ENCODE results near the gene NOTCH1.

Gene NOTCH1

GRCh38 chr9:136563646-136564325 is 17.9 kb upstream of the NOTCH1 start:
- H3K4me1 ChIP-seq (ENCODE audit: control insufficient read depth in 1 of 2, insufficient read depth in 2 of 2, low read length in 2 of 2): peaks cover 15 to 17% of the 10 kb centered on the region in 2 experiments
- H3K9ac ChIP-seq (ENCODE audit: low read length): no peak overlapping the region
- peaks cover 9% of the 10 kb centered on the region for H3K9me3 ChIP-seq (ENCODE audit: insufficient read depth, low read depth, low read length)
- H3K4ac ChIP-seq (ENCODE audit: low read depth, low read length): no peak overlapping the region
- H4K8ac ChIP-seq (ENCODE audit: low read depth, low read length): no peak overlapping the region
- H2AFZ ChIP-seq (ENCODE audit: insufficient read depth, low read length, poor library complexity): no peak overlapping the region
- no peak overlapping the region for H3K14ac ChIP-seq (ENCODE audit: low read length)
- no peak overlapping the region for H2AK5ac ChIP-seq (ENCODE audit: low read length)
- no peak overlapping the region for H3K18ac ChIP-seq (ENCODE audit: low read length)
- H3K79me2 ChIP-seq (ENCODE audit: control insufficient read depth, insufficient read depth, low read length, poor library complexity): no peaks in the 10 kb centered on the region
- H3K4me2 ChIP-seq (ENCODE audit: low read length): no peak overlapping the region
- no peaks in the 10 kb centered on the region for H3K27me3 ChIP-seq (ENCODE audit: insufficient read depth, low read length)
- no peak overlapping the region for H4K91ac ChIP-seq (ENCODE audit: low read depth, low read length)
- H3K79me1 ChIP-seq (ENCODE audit: low read length): peaks cover 9% of the 10 kb centered on the region
- H2BK120ac ChIP-seq (ENCODE audit: insufficient read depth, low read length, poor library complexity): no peak overlapping the region
- no peak overlapping the region for H2BK5ac ChIP-seq (ENCODE audit: low read depth, low read length, poor library complexity)
- WGBS (ENCODE audit: extremely low coverage, insufficient coverage, insufficient read length): no CpG with 5 or more reads among the region's 19 CpGs
- H4K12ac ChIP-seq (ENCODE audit: low read depth, low read length): no peak overlapping the region
- DNase-seq: no peak
- no peak overlapping the region for H3K4me3 ChIP-seq (ENCODE audit: low read depth, low read length)
- no peak overlapping the region for H2BK12ac ChIP-seq (ENCODE audit: low read length)
- H3K27ac ChIP-seq (ENCODE audit: low read depth, low read length): no peak overlapping the region
- no peaks in the 10 kb centered on the region for H3K36me3 ChIP-seq (ENCODE audit: control insufficient read depth in 1 of 2, insufficient read depth in 2 of 2, low read length in 2 of 2)
- no peak overlapping the region for H3K23ac ChIP-seq (ENCODE audit: low read length)

- Histone ChIP-seq H2AFZ (ENCODE audit: insufficient read depth, low read length, poor library complexity) (no peak overlapping the region), H3K4me2 (ENCODE audit: low read length) (no peak overlapping the region), H3K79me1 (ENCODE audit: low read length) (peaks cover 5% of the 10 kb centered on the region), H2BK12ac (ENCODE audit: low read length) (no peak overlapping the region), H3K27ac (ENCODE audit: low read depth, low read length) (no peak overlapping the region), H4K12ac (ENCODE audit: low read depth, low read length) (no peak overlapping the region), H3K4ac (ENCODE audit: low read depth, low read length) (no peak overlapping the region), H3K4me1 (ENCODE audit: control insufficient read depth in 1 of 2, insufficient read depth in 2 of 2, low read length in 2 of 2) (peaks cover 7 to 12% of the 10 kb centered on the region in 2 experiments), H4K8ac (ENCODE audit: low read depth, low read length) (no peak overlapping the region), H3K18ac (ENCODE audit: low read length) (no peak overlapping the region), H2AK5ac (ENCODE audit: low read length) (no peak overlapping the region), H3K27me3 (ENCODE audit: insufficient read depth, low read length) (no peaks in the 10 kb centered on the region), H3K23ac (ENCODE audit: low read length) (no peak overlapping the region), H2BK120ac (ENCODE audit: insufficient read depth, low read length, poor library complexity) (no peak overlapping the region), H4K91ac (ENCODE audit: low read depth, low read length) (no peak overlapping the region), H3K79me2 (ENCODE audit: control insufficient read depth, insufficient read depth, low read length, poor library complexity) (no peaks in the 10 kb centered on the region), H3K14ac (ENCODE audit: low read length) (no peak overlapping the region), H3K9ac (ENCODE audit: low read length) (no peak overlapping the region), H3K9me3 (ENCODE audit: insufficient read depth, low read depth, low read length) (peaks cover 10% of the 10 kb centered on the region), H2BK5ac (ENCODE audit: low read depth, low read length, poor library complexity) (no peak overlapping the region), H3K4me3 (ENCODE audit: low read depth, low read length) (no peak overlapping the region), H3K36me3 (ENCODE audit: control insufficient read depth in 1 of 2, insufficient read depth in 2 of 2, low read length in 2 of 2) (no peaks in the 10 kb centered on the region)
- WGBS (ENCODE audit: extremely low coverage, insufficient coverage, insufficient read length): no CpG with 5 or more reads among the region's 24 CpGs
- no peak for DNase-seq
These were observed 17.1 kb upstream of the NOTCH1 start for GRCh38 chr9:136562746-136563495.

- H3K4me3 ChIP-seq (ENCODE audit: low read depth, low read length): no peak overlapping the region
- no peak overlapping the region for H3K9ac ChIP-seq (ENCODE audit: low read length)
- no peaks in the 10 kb centered on the region for H3K36me3 ChIP-seq (ENCODE audit: control insufficient read depth in 1 of 2, insufficient read depth in 2 of 2, low read length in 2 of 2)
- peaks cover 10% of the 10 kb centered on the region for H3K9me3 ChIP-seq (ENCODE audit: insufficient read depth, low read depth, low read length)
- H3K14ac ChIP-seq (ENCODE audit: low read length): no peak overlapping the region
- H3K4ac ChIP-seq (ENCODE audit: low read depth, low read length): no peak overlapping the region
- no peak overlapping the region for H2AK5ac ChIP-seq (ENCODE audit: low read length)
- no peaks in the 10 kb centered on the region for H3K27me3 ChIP-seq (ENCODE audit: insufficient read depth, low read length)
- H4K12ac ChIP-seq (ENCODE audit: low read depth, low read length): no peak overlapping the region
- no peak overlapping the region for H3K27ac ChIP-seq (ENCODE audit: low read depth, low read length)
- no peak overlapping the region for H2BK5ac ChIP-seq (ENCODE audit: low read depth, low read length, poor library complexity)
- H2BK12ac ChIP-seq (ENCODE audit: low read length): no peak overlapping the region
- DNase-seq: no peak
- H3K18ac ChIP-seq (ENCODE audit: low read length): no peak overlapping the region
- peaks cover 1 to 7% of the 10 kb centered on the region in 2 experiments for H3K4me1 ChIP-seq (ENCODE audit: control insufficient read depth in 1 of 2, insufficient read depth in 2 of 2, low read length in 2 of 2)
- H2BK120ac ChIP-seq (ENCODE audit: insufficient read depth, low read length, poor library complexity): no peak overlapping the region
- no peaks in the 10 kb centered on the region for H3K79me1 ChIP-seq (ENCODE audit: low read length)
- H3K79me2 ChIP-seq (ENCODE audit: control insufficient read depth, insufficient read depth, low read length, poor library complexity): no peaks in the 10 kb centered on the region
- no peak overlapping the region for H4K8ac ChIP-seq (ENCODE audit: low read depth, low read length)
- H3K4me2 ChIP-seq (ENCODE audit: low read length): no peak overlapping the region
- no peak overlapping the region for H3K23ac ChIP-seq (ENCODE audit: low read length)
- no peak overlapping the region for H4K91ac ChIP-seq (ENCODE audit: low read depth, low read length)
- no CpG with 5 or more reads among the region's 23 CpGs for WGBS (ENCODE audit: extremely low coverage, insufficient coverage, insufficient read length)
- no peak overlapping the region for H2AFZ ChIP-seq (ENCODE audit: insufficient read depth, low read length, poor library complexity)
These were observed 15.9 kb upstream of the NOTCH1 start for GRCh38 chr9:136561779-136562178.

- Histone ChIP-seq H3K27me3 (ENCODE audit: insufficient read depth, low read length) (no peaks in the 10 kb centered on the region), H4K12ac (ENCODE audit: low read depth, low read length) (no peak overlapping the region), H2AFZ (ENCODE audit: insufficient read depth, low read length, poor library complexity) (no peak overlapping the region), H2BK120ac (ENCODE audit: insufficient read depth, low read length, poor library complexity) (no peak overlapping the region), H3K9ac (ENCODE audit: low read length) (no peak overlapping the region), H3K79me1 (ENCODE audit: low read length) (no peaks in the 10 kb centered on the region), H3K18ac (ENCODE audit: low read length) (no peak overlapping the region), H3K9me3 (ENCODE audit: insufficient read depth, low read depth, low read length) (peaks cover 10% of the 10 kb centered on the region), H2BK12ac (ENCODE audit: low read length) (no peak overlapping the region), H3K36me3 (ENCODE audit: control insufficient read depth in 1 of 2, insufficient read depth in 2 of 2, low read length in 2 of 2) (no peaks in the 10 kb centered on the region), H3K23ac (ENCODE audit: low read length) (no peak overlapping the region), H4K8ac (ENCODE audit: low read depth, low read length) (no peak overlapping the region), H3K4me2 (ENCODE audit: low read length) (no peak overlapping the region), H3K4ac (ENCODE audit: low read depth, low read length) (no peak overlapping the region), H2BK5ac (ENCODE audit: low read depth, low read length, poor library complexity) (no peak overlapping the region), H2AK5ac (ENCODE audit: low read length) (no peak overlapping the region), H3K14ac (ENCODE audit: low read length) (no peak overlapping the region), H4K91ac (ENCODE audit: low read depth, low read length) (no peak overlapping the region), H3K4me3 (ENCODE audit: low read depth, low read length) (no peak overlapping the region), H3K4me1 (ENCODE audit: control insufficient read depth in 1 of 2, insufficient read depth in 2 of 2, low read length in 2 of 2) (peaks cover 1 to 7% of the 10 kb centered on the region in 2 experiments), H3K79me2 (ENCODE audit: control insufficient read depth, insufficient read depth, low read length, poor library complexity) (no peaks in the 10 kb centered on the region), H3K27ac (ENCODE audit: low read depth, low read length) (no peak overlapping the region)
- no CpG with 5 or more reads among the region's 3 CpGs for WGBS (ENCODE audit: extremely low coverage, insufficient coverage, insufficient read length)
- DNase-seq: no peak
These were observed 14.7 kb upstream of the NOTCH1 start for GRCh38 chr9:136560586-136560985.
